Measurements from ENCODE around the gene COL10A1.

The COL10A1 gene

DNA sequence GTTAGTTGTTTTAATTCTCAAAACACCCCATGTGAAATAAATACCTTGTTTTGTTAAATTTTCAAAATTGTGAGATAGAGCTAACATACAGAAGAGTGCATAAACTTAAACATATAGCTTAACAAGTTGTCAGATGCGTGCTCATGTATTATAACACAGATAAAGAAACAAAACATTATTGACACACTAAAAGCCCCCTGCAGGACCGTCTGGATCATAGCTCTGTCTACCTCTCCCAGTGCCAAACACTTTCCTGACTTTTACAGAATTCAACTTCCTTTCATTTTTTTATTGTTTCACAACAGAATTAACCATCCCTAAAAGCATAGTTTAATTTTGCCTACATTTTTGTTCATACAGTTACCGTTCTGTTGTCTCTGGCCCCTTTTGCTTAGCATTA, 47.4 kb downstream of the COL10A1 start:
- DNase-seq: no peak

DNA sequence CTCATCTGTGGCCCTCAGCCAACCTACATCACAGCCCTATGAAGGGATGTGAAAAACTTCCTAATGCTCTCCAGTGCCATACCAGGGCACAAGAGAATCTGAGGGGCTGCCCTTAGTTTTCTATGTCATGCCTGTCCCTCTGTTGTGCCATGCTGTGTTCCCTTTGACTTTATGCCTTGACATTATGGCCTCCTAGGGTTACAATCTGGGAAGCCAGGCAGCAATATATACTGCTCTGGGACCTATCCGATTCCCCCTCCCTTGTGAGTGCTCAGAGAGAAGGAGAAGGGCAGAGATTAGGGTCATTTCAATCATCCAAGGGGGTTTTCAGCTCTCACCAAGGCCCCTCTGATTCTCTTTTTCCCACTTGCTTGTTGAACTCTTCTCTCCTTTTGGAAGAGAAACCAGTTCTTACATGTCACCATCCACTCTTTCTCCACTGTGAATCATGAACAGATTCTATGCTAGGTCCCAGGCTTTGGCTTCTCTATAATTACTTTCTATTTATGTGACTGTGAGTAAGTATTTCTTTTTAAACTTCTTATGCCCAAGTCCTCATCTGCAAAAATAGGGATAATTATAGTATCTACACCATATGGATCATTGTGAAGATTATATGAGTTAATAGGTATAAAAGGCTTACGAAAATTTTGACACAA, 51.1 kb downstream of the COL10A1 start:
- no peak for DNase-seq

DNA sequence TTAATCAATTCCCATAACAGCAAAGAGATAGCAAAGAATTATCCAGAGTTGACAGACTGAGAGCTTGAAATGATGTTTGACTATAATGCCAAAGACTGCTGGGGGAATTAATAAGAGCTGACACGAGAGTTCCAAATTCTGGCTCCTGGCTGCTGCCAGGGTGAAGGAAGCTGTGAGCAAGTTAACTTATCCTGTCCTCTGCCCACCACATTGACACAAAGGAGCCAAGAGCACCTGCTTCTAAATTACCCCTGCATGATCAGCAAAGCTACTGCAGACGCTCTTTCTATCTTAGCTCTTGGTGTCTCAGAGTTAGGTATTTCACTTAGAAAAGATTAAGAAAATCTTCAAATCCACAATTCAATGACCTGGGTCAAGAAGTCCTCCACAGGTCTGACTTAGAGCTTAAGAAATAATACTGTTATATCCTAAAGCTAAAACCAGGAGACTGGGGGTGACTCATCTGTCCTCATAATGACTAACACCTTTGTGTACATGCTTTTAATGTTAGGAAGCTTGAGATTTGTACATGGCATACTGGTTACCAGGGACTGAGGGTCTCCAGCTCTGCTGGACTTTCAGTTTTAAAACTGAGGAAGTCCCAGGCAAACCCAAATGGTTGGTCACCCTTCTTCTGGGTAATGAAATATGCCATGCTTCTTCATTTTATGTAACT, 52.0 kb downstream of the COL10A1 start:
- no peak for DNase-seq

DNA sequence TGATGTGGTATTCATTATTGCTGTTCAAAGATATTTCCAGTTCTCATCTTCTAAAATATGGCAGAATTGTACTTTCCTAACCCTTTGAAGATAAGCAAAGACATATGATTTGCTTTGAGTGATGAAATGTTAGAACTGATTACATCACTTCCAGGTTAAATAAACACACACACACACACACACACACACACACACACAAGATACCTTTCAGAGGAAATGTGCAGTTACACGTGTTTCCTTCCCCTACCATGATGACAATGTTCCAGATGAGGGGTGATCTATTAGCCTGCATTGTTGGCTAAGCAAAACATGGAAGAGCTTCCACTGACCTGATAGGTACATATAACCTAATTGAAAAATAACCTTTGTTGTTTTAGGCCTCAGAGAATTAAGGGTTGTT, 53.6 kb downstream of the COL10A1 start:
- no peak for DNase-seq

DNA sequence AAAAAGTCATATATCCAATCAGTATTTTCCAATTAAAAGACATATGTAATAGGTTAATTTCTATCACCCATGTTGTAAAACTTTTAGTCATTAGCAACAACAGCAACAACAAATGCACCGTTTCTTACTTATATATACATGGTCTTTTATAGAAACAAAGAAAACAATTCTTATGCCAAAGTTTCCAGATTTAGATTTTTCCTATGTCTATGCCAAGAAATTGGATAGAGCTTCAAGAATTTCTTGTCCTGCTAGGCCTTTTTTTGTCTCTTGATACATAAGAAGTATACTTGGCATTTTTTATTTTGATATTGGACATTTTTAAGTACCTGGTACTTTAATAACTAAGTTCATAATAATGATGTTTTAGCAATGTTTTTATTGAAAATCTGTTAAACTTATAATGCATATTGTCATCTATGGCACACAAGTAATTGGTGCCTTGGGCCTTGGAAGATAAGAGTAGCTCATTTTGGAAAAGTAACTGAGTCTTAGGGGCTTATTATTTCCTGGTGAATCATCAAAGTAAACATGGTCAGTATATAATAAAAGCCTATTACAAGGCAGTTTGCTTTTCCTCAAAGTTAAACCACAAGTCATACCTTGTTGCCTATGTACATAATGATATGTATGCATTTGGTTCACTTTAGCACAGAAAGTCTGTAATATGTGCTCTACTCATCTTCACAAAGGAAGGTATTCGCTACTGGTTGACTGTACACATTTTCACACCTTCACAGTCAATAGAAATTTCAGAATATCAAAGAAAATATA, 55.1 kb downstream of the COL10A1 start:
- DNase-seq: no peak

DNA sequence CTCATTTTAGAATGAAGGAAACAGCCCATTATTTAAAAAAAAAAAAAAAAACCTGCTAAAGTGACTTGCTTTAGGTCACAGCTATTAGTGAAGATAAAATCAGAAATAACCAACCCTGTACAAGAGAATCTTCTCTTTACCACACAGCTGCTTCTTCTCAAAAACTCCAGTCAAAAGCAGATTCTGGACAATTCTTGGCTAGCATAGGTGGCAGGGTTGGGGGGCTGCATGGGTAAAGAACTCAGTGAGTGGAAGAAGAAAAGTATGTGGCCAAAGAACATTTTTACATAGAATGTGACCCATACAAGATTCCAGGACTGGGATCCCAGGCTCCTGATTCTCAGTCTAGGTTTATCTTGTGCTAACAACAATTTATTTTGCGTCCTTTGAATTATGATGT, 55.8 kb downstream of the COL10A1 start:
- DNase-seq: no peak

Data from hematopoietic multipotent progenitor cell treated with erythropoietin and hydrocortisone succinate and interleukin-3 and kit ligand, for 6 days (in vitro differentiated cells).